ENCODE measurements around the gene CARD18.
"Not testable (repeated sequence)": the region's sequence is repeated elsewhere in the genome, so short reads cannot be mapped to it uniquely, and the experiment has no call there.

Gene CARD18

GRCh38 chr11:105109855-105110687, 29.5 kb downstream of the CARD18 start:
- DNase-seq (ENCODE audit: insufficient read length, low spot score): no peak
- TF ChIP-seq POLR2A (IDR thresholded peaks at IDR 0.05; ENCODE audit: low read depth, low read length): no peak
- FAIRE-seq: peak; percentile 58

- FAIRE-seq: no peak
Observed at GRCh38 chr11:105109321-105109720, 30.2 kb downstream of the CARD18 start.

GRCh38 chr11:105108247-105108646, 31.3 kb downstream of the CARD18 start:
- no peak for TF ChIP-seq POLR2A (IDR thresholded peaks at IDR 0.05; ENCODE audit: low read depth, low read length)
- DNase-seq (ENCODE audit: insufficient read length, low spot score) (no peak), FAIRE-seq (no peak)

More at GRCh38 chr11:105109321-105109720, 30.2 kb downstream of the CARD18 start:
- TF ChIP-seq POLR2A (IDR thresholded peaks at IDR 0.05; ENCODE audit: low read depth, low read length): no peak
- no peak for DNase-seq (ENCODE audit: insufficient read length, low spot score)

- DNase-seq (ENCODE audit: insufficient read length, low spot score); FAIRE-seq: not testable (repeated sequence)
Observed at GRCh38 chr11:105107226-105107825, 32.2 kb downstream of the CARD18 start.

GRCh38 chr11:105106140-105106539, 33.4 kb downstream of the CARD18 start:
- FAIRE-seq (no peak), DNase-seq (ENCODE audit: insufficient read length, low spot score) (no peak)
- no peak for TF ChIP-seq POLR2A (IDR thresholded peaks at IDR 0.05; ENCODE audit: low read depth, low read length)

- no peak for TF ChIP-seq POLR2A (IDR thresholded peaks at IDR 0.05; ENCODE audit: low read depth, low read length)
- DNase-seq (ENCODE audit: insufficient read length, low spot score): no peak
- FAIRE-seq: no peak
Observed at GRCh38 chr11:105104292-105104691, 35.3 kb downstream of the CARD18 start.

GRCh38 chr11:105103336-105103735, 36.2 kb downstream of the CARD18 start:
- DNase-seq (ENCODE audit: insufficient read length, low spot score) (no peak), FAIRE-seq (no peak)
- no peak for TF ChIP-seq POLR2A (IDR thresholded peaks at IDR 0.05; ENCODE audit: low read depth, low read length)

GRCh38 chr11:105102079-105102581, 37.4 kb downstream of the CARD18 start:
- not testable (repeated sequence) for DNase-seq (ENCODE audit: insufficient read length, low spot score); FAIRE-seq

GRCh38 chr11:105100981-105101630, 38.5 kb downstream of the CARD18 start:
- FAIRE-seq: no peak
- no peak for TF ChIP-seq POLR2A (IDR thresholded peaks at IDR 0.05; ENCODE audit: low read depth, low read length)
- DNase-seq (ENCODE audit: insufficient read length, low spot score): no peak

GRCh38 chr11:105100206-105100605, 39.4 kb downstream of the CARD18 start:
- TF ChIP-seq POLR2A (IDR thresholded peaks at IDR 0.05; ENCODE audit: low read depth, low read length): no peak
- FAIRE-seq: no peak
- no peak for DNase-seq (ENCODE audit: insufficient read length, low spot score)

- DNase-seq (ENCODE audit: insufficient read length, low spot score): not testable (repeated sequence)
- FAIRE-seq: peak; percentile 84
Observed at GRCh38 chr11:105099594-105099993, 40.0 kb downstream of the CARD18 start.

- no peak for TF ChIP-seq POLR2A (IDR thresholded peaks at IDR 0.05; ENCODE audit: low read depth, low read length)
- FAIRE-seq: no peak
- no peak for DNase-seq (ENCODE audit: insufficient read length, low spot score)
Observed at GRCh38 chr11:105092256-105093239, 47.0 kb downstream of the CARD18 start.

Measured in H54 (cell line).